Measurements from ENCODE around the gene ARHGEF39.
"Not testable (repeated sequence)": the region's sequence is repeated elsewhere in the genome, so short reads cannot be mapped to it uniquely, and the experiment has no call there.

Gene ARHGEF39

GRCh38 chr9:35650341-35651158 is 14.4 kb downstream of the ARHGEF39 start, which contains the start of gene SIT1:
Gene SIT1 (minus strand): TSS chr9:35650931. CDS start chr9:35650853, 78 bp downstream.
- DNase-seq (ENCODE audit: low read depth in 2 of 2) = no peak

GRCh38 chr9:35649431-35650340 is 15.3 kb downstream of the ARHGEF39 start:
- DNase-seq (ENCODE audit: low read depth in 2 of 2) = no peak

- DNase-seq (ENCODE audit: low read depth in 2 of 2) = peak; percentile 80 to 81
Observed at GRCh38 chr9:35646533-35647265, 18.3 kb downstream of the ARHGEF39 start.

GRCh38 chr9:35646153-35646532 is 18.9 kb downstream of the ARHGEF39 start:
- DNase-seq (ENCODE audit: low read depth in 2 of 2) = no peak

GRCh38 chr9:35645736-35646135 is 19.3 kb downstream of the ARHGEF39 start:
- not testable (repeated sequence) for DNase-seq (ENCODE audit: low read depth in 2 of 2)

- no peak for DNase-seq (ENCODE audit: low read depth in 2 of 2)
Observed at GRCh38 chr9:35643046-35643445, 21.9 kb downstream of the ARHGEF39 start.

GRCh38 chr9:35641478-35641877 is 23.5 kb downstream of the ARHGEF39 start:
- DNase-seq (ENCODE audit: low read depth in 2 of 2) = not testable (repeated sequence)

- DNase-seq (ENCODE audit: low read depth in 2 of 2) = not testable (repeated sequence)
Observed at GRCh38 chr9:35640431-35640830, 24.6 kb downstream of the ARHGEF39 start.

GRCh38 chr9:35639631-35640030 is 25.4 kb downstream of the ARHGEF39 start:
- no peak for DNase-seq (ENCODE audit: low read depth in 2 of 2)

GRCh38 chr9:35639225-35639624 is 25.8 kb downstream of the ARHGEF39 start:
- DNase-seq (ENCODE audit: low read depth in 2 of 2) = not testable (repeated sequence)

- DNase-seq (ENCODE audit: low read depth in 2 of 2) = not testable (repeated sequence)
Observed at GRCh38 chr9:35638751-35639150, 26.2 kb downstream of the ARHGEF39 start.

- not testable (repeated sequence) for DNase-seq (ENCODE audit: low read depth in 2 of 2)
Observed at GRCh38 chr9:35637427-35637955, 27.5 kb downstream of the ARHGEF39 start.

GRCh38 chr9:35636877-35637246 is 28.1 kb downstream of the ARHGEF39 start:
- not testable (repeated sequence) for DNase-seq (ENCODE audit: low read depth in 2 of 2)

GRCh38 chr9:35636135-35636876 is 28.7 kb downstream of the ARHGEF39 start:
- no peak for DNase-seq (ENCODE audit: low read depth in 2 of 2)

- no peak for DNase-seq (ENCODE audit: low read depth in 2 of 2)
Observed at GRCh38 chr9:35635730-35636129, 29.3 kb downstream of the ARHGEF39 start.

- no peak for DNase-seq (ENCODE audit: low read depth in 2 of 2)
Observed at GRCh38 chr9:35629597-35629996, 35.4 kb downstream of the ARHGEF39 start.

GRCh38 chr9:35628389-35628991 is 36.5 kb downstream of the ARHGEF39 start:
- DNase-seq (ENCODE audit: low read depth in 2 of 2) = no peak

GRCh38 chr9:35627575-35627974 is 37.4 kb downstream of the ARHGEF39 start:
- DNase-seq (ENCODE audit: low read depth in 2 of 2) = no peak

GRCh38 chr9:35619800-35620158 is 45.2 kb downstream of the ARHGEF39 start:
- no peak for DNase-seq (ENCODE audit: low read depth in 2 of 2)

Measured in stimulated activated CD8-positive, alpha-beta memory T cell treated with anti-CD3 and anti-CD28 coated beads, Interleukin-15, amount 100 ng/mL, for 4 hours (primary cell).